Neural cell (in vitro differentiated cells): Measurements from ENCODE around the gene SOS1. TPM values are rescaled to one million over a fixed set of nuclear protein-coding genes. Genes with fewer than 3 reads are reported as not detected.

Source experiments
- H2AFZ ChIP-seq: fragments of 200-600, 300-800 bp; sonication (generic), shearing (Covaris generic); 2 replicates; pipeline ENCODE4 v1.6.0; 2014; ENCODE audit warnings: low read depth, mild to moderate bottlenecking, antibody characterized with exemption, low read length, moderate library complexity
- H3F3A ChIP-seq: fragments of 200-600 bp; shearing (Covaris generic); 2 replicates; pipeline ENCODE4 v1.6.1; 2016; ENCODE audit warnings: mild to moderate bottlenecking, moderate library complexity, mixed read lengths, antibody characterized with exemption, low read length; ENCODE audit not compliant: insufficient read depth, poor library complexity, severe bottlenecking
- H3K27ac ChIP-seq: fragments of 200-600, 300-800 bp; sonication (generic), shearing (Covaris generic); 2 replicates; pipeline ENCODE4 v1.5.1; 2014; ENCODE audit warnings: mild to moderate bottlenecking, low read length, moderate library complexity
- H3K27me3 ChIP-seq: fragments of 300-800, 200-600 bp; sonication (generic), shearing (Covaris generic); 2 replicates; pipeline ENCODE4 v1.6.0; 2014; ENCODE audit warnings: mild to moderate bottlenecking, low read depth, low read length, moderate library complexity; ENCODE audit not compliant: insufficient read depth
- H3K36me3 ChIP-seq: fragments of 300-800, 200-600 bp; sonication (generic), shearing (Covaris generic); 2 replicates; pipeline ENCODE4 v1.5.1; 2014; ENCODE audit warnings: mild to moderate bottlenecking, antibody characterized with exemption, low read length, moderate library complexity; ENCODE audit not compliant: insufficient read depth
- H3K4me2 ChIP-seq: fragments of 300-800, 200-600 bp; sonication (generic), shearing (Covaris generic); 2 replicates; pipeline ENCODE4 v1.6.0; 2014; ENCODE audit warnings: mild to moderate bottlenecking, low read length
- H3K4me3 ChIP-seq: fragments of 300-800, 200-600 bp; sonication (generic), shearing (Covaris generic); 2 replicates; pipeline ENCODE4 v1.5.1; 2014; ENCODE audit warnings: mild to moderate bottlenecking, low read length, moderate library complexity
- H3K79me2 ChIP-seq: fragments of 200-600 bp; shearing (Covaris generic); replicated peaks from 2 replicates; pipeline ENCODE4 v1.6.0; 2014; ENCODE audit warnings: mild to moderate bottlenecking, low read length, moderate library complexity; ENCODE audit not compliant: insufficient read depth
- H3K9ac ChIP-seq: fragments of 300-800, 200-600 bp; sonication (generic), shearing (Covaris generic); 2 replicates; pipeline ENCODE4 v1.6.1; 2016; ENCODE audit warnings: mild to moderate bottlenecking, low read length, mixed read lengths
- H3K9me2 ChIP-seq: fragments of 200-600 bp; shearing (Covaris generic); 2 replicates; pipeline ENCODE4 v1.6.1; 2016; ENCODE audit warnings: mild to moderate bottlenecking, low read length, mixed read lengths; ENCODE audit not compliant: insufficient read depth
- H3K9me3 ChIP-seq: fragments of 200-600, 300-800 bp; sonication (generic), shearing (Covaris generic); 2 replicates; pipeline ENCODE4 v1.6.1; 2016; ENCODE audit warnings: mild to moderate bottlenecking, mixed run types, low read length, moderate library complexity, mixed read lengths
- H4K20me1 ChIP-seq: fragments of 200-600 bp; shearing (Covaris generic); 2 replicates; pipeline ENCODE4 v1.6.1; 2016; ENCODE audit warnings: mild to moderate bottlenecking, mixed run types; ENCODE audit not compliant: insufficient read depth
- CTCF ChIP-seq: fragments of 450-650 bp; IDR thresholded peaks from 2 replicates; pipeline ENCODE4 v1.5.1; 2014; ENCODE audit warnings: antibody characterized with exemption, mild to moderate bottlenecking, moderate library complexity; ENCODE audit not compliant: poor library complexity, severe bottlenecking
- EP300 ChIP-seq: fragments of 450-650 bp; conservative IDR thresholded peaks from 2 replicates; pipeline ENCODE4 v1.6.1; 2014; ENCODE audit warnings: antibody characterized with exemption, mild to moderate bottlenecking, moderate library complexity; ENCODE audit not compliant: poor library complexity, severe bottlenecking
- EZH2 ChIP-seq: fragments of 200-600, 300-800 bp; shearing (Covaris generic), sonication (generic); IDR thresholded peaks from 2 replicates; pipeline ENCODE4 v1.6.1; 2014; ENCODE audit warnings: antibody characterized with exemption, low read length, borderline replicate concordance, mild to moderate bottlenecking; ENCODE audit not compliant: insufficient read depth, poor library complexity, severe bottlenecking
- MXI1 ChIP-seq: fragments of 450-650 bp; conservative IDR thresholded peaks from 2 replicates; pipeline ENCODE4 v1.6.1; 2014; ENCODE audit warnings: antibody characterized with exemption, mild to moderate bottlenecking; ENCODE audit not compliant: poor library complexity, severe bottlenecking
- POLR2AphosphoS5 ChIP-seq: IDR thresholded peaks from 2 replicates; pipeline ENCODE4 v1.6.1; 2012
- RAD21 ChIP-seq: fragments of 450-650 bp; conservative IDR thresholded peaks from 2 replicates; pipeline ENCODE4 v1.6.1; 2014; ENCODE audit warnings: antibody characterized with exemption, mild to moderate bottlenecking, moderate library complexity
- REST ChIP-seq: IDR thresholded peaks from 2 replicates; pipeline ENCODE4 v1.6.1; 2012; ENCODE audit warnings: borderline replicate concordance
- SMC3 ChIP-seq: fragments of 450-650 bp; conservative IDR thresholded peaks from 2 replicates; pipeline ENCODE4 v1.6.1; 2014; ENCODE audit warnings: antibody characterized with exemption, mild to moderate bottlenecking, moderate library complexity; ENCODE audit not compliant: poor library complexity
- TAF1 ChIP-seq: IDR thresholded peaks from 2 replicates; pipeline ENCODE4 v1.6.1; 2012; ENCODE audit warnings: low read depth
- polyA plus RNA-seq: library from polyadenylated mRNA; depleted of rRNA; stranded (reverse); fragments of >200 nt; gene quantifications from 2 replicates; pipeline ENCODE4 v1.2.3, GENCODE V29; 2014

The SOS1 gene
- polyA plus RNA-seq, 1 donor from 2014 or later, result 19.0 TPM

DNA sequence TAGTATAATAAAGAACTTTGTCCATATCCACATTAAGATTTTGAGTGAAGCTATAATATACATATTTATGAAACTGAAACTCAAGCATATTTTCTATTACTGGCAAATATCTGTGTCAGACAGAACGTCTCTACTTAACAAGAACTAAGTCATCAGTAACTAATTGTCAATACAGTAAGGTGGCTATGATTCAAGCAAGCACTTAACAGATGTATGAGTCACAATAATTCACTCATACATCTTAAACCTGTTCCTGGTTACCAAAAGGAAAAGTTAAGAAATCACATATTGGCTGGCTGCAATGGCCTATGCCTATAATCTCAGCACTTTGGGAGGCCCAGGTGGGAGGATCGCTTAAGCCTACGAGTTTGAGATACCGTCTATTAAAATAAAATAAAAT is 96.0 kb downstream of the SOS1 start:
- Histone ChIP-seq H4K20me1 (no peaks in the 10 kb centered on the region), H3K4me2 (no peak overlapping the region)

DNA sequence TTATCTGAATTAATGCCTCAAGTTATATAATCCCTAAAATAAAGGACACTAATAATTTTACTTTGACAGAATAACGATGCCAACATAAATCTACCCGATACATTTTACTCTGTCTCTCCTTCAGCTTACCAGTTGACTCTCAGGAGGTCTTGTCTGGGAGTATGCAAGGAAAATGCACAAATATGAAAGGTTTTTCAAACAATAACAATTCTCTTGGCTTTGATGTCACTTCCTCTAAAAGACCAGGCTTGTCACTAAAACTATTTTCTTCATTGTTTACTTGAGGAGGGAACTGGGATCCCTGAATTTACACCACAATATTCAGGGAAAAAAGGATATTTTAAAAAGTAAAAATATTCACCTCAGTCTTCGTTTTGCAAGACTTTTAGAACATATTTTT is 97.2 kb downstream of the SOS1 start:
- H3K27me3 ChIP-seq, result no peaks in the 10 kb centered on the region
- no peaks in the 10 kb centered on the region for H3K9me2 ChIP-seq
- no peaks in the 10 kb centered on the region for H3K36me3 ChIP-seq
- no peaks in the 10 kb centered on the region for H4K20me1 ChIP-seq
- no peak overlapping the region for H3K4me3 ChIP-seq
- no peak overlapping the region for H3K9ac ChIP-seq
- no peak overlapping the region for H2AFZ ChIP-seq
- H3K79me2 ChIP-seq, result no peaks in the 10 kb centered on the region
- no peaks in the 10 kb centered on the region for H3F3A ChIP-seq
- no peak overlapping the region for H3K27ac ChIP-seq
- H3K9me3 ChIP-seq, result no peaks in the 10 kb centered on the region
- no peak overlapping the region for H3K4me2 ChIP-seq
- TF ChIP-seq REST (no peak), MXI1 (no peak)

More for the DNA sequence above, 96.0 kb downstream of the SOS1 start:
- Histone ChIP-seq H3F3A (no peaks in the 10 kb centered on the region), H3K9me2 (no peaks in the 10 kb centered on the region), H3K79me2 (no peaks in the 10 kb centered on the region), H3K9ac (no peak overlapping the region), H3K4me3 (no peak overlapping the region), H3K27ac (no peak overlapping the region), H3K9me3 (no peaks in the 10 kb centered on the region), H3K27me3 (no peaks in the 10 kb centered on the region), H3K36me3 (no peaks in the 10 kb centered on the region), H2AFZ (no peak overlapping the region)
- TF ChIP-seq SMC3, result no peak
- no peak for TF ChIP-seq TAF1
- TF ChIP-seq EP300, result no peak
- TF ChIP-seq RAD21, result no peak
- no peak for TF ChIP-seq CTCF
- TF ChIP-seq POLR2AphosphoS5, result no peak
- TF ChIP-seq EZH2, result no peak
- no peak for TF ChIP-seq REST
- TF ChIP-seq MXI1, result no peak
